Ascending aorta (tissue), 2 donors: ENCODE data around the gene ERVH48-1. TPM values are rescaled to one million over a fixed set of nuclear protein-coding genes. Genes with fewer than 3 reads are reported as not detected.
A peak's percentile ranks its signal among the peaks of the same experiment; 100 is the strongest.

Experiments
- DNase-seq, 2 donors: peaks; one replicate each; pipeline ENCODE4 v3.0.0-alpha.2; 2019; ENCODE audit warnings: low spot score in 2 of 2
- H3K27ac ChIP-seq, 2 donors: fragments of 200-600 bp; sonication (generic); one replicate each; pipeline ENCODE4 v1.5.1; 2016 to 2017; ENCODE audit warnings: mild to moderate bottlenecking in 1 of 2
- H3K27me3 ChIP-seq: fragments of 200-600 bp; sonication (generic); one replicate; pipeline ENCODE4 v1.5.1; 2017
- H3K36me3 ChIP-seq, 2 donors: fragments of 200-600 bp; sonication (generic); one replicate each; pipeline ENCODE4 v1.5.1; 2016
- H3K4me1 ChIP-seq, 2 donors: fragments of 200-600 bp; sonication (generic); one replicate each; pipeline ENCODE4 v1.5.1; 2016 to 2017; ENCODE audit warnings: mild to moderate bottlenecking in 1 of 2
- H3K4me3 ChIP-seq, 2 donors: fragments of 200-600 bp; sonication (generic); one replicate each; pipeline ENCODE4 v1.5.1; 2016 to 2017; ENCODE audit warnings: mild to moderate bottlenecking in 1 of 2
- H3K9me3 ChIP-seq, 2 donors: fragments of 200-600 bp; sonication (generic); one replicate each; pipeline ENCODE4 v1.5.1; 2016
- CTCF ChIP-seq, 3 experiments: fragments of 200-600 bp in 2 of 3; fragments of 450-650 bp in 1 of 3; sonication (generic) in 2 of 3; IDR thresholded peaks; one replicate each; pipeline ENCODE4 v1.5.1; 2016 to 2019; ENCODE audit warnings: antibody characterized with exemption in 3 of 3, mild to moderate bottlenecking in 1 of 3, moderate library complexity in 1 of 3
- intact Hi-C: fragments of 100-400 bp; cut with DNase I; formaldehyde crosslinking; loops from one replicate; pipeline ENCODE4 v1.15.1; 2023
- total RNA-seq: library from RNA; depleted of rRNA; stranded (reverse); fragments of >200 nt; gene quantifications from one replicate; pipeline ENCODE4 v1.1.0, GENCODE V29; 2016

Gene ERVH48-1
- not detected for total RNA-seq

GRCh38 chr21:42925114-42925926, at the start of gene ERVH48-1:
ERVH48-1 (minus strand) TSS chr21:42925630; CDS start chr21:42919006, 6,624 bp downstream.
- no peak for DNase-seq
- H3K27me3 ChIP-seq: no peaks in the 10 kb centered on the region
- H3K4me3 ChIP-seq: no peak within 1 kb of the TSS
- H3K27ac ChIP-seq: no peak within 1 kb of the TSS
- H3K36me3 ChIP-seq: no peaks in the 10 kb centered on the region
- intact Hi-C loops: no loop called here
- H3K4me1 ChIP-seq: no peaks in the 10 kb centered on the region
- TF ChIP-seq CTCF (IDR thresholded peaks at IDR 0.05): no peak
- no peaks in the 10 kb centered on the region for H3K9me3 ChIP-seq

GRCh38 chr21:42973991-42974831, 48.8 kb upstream of the ERVH48-1 start, which contains the start of gene PKNOX1:
PKNOX1 (plus strand) TSS chr21:42974562; CDS start chr21:43004382, 29,820 bp downstream.
- intact Hi-C loops: loop anchor here (1.0 to 5.0 kb wide), 6 partner anchors 37 to 1365 kb away; partner anchors contain the start of genes CFAP410, NDUFV3, RSPH1 and WDR4
- Histone ChIP-seq H3K4me1 (peaks cover 0 to 6% of the 10 kb centered on the region in 2 donors), H3K27me3 (no peaks in the 10 kb centered on the region), H3K27ac (peak within 1 kb of the TSS; percentile 96), H3K9me3 (no peaks in the 10 kb centered on the region), H3K4me3 (peak within 1 kb of the TSS; percentile 86 to 93), H3K36me3 (no peaks in the 10 kb centered on the region)
- DNase-seq: peak; percentile 95 to 99
- TF ChIP-seq CTCF (IDR thresholded peaks at IDR 0.05): peak in 1 of 3 experiments; percentile 43

- intact Hi-C loops: loop anchor here (5.0 kb wide), 3 partner anchors 36 to 476 kb away; partner anchors contain the start of gene RSPH1
- Histone ChIP-seq H3K27me3 (no peaks in the 10 kb centered on the region), H3K4me3 (peak overlapping the region; percentile 86 to 93), H3K9me3 (no peaks in the 10 kb centered on the region), H3K4me1 (peaks cover 0 to 6% of the 10 kb centered on the region in 2 donors), H3K36me3 (no peaks in the 10 kb centered on the region), H3K27ac (peak overlapping the region; percentile 77 to 83)
- no peak for DNase-seq
- no peak for TF ChIP-seq CTCF (IDR thresholded peaks at IDR 0.05)
Observed at GRCh38 chr21:42973309-42973990, 48.0 kb upstream of the ERVH48-1 start.

GRCh38 chr21:42971897-42972275, 46.5 kb upstream of the ERVH48-1 start:
- Histone ChIP-seq H3K4me3 (no peak overlapping the region), H3K36me3 (no peaks in the 10 kb centered on the region), H3K4me1 (peaks cover 0 to 6% of the 10 kb centered on the region in 2 donors), H3K27me3 (no peaks in the 10 kb centered on the region), H3K9me3 (no peaks in the 10 kb centered on the region), H3K27ac (no peak overlapping the region)
- no peak for TF ChIP-seq CTCF (IDR thresholded peaks at IDR 0.05)
- intact Hi-C loops: loop anchor here (5.0 kb wide), 3 partner anchors 35 to 475 kb away; partner anchors contain the start of gene RSPH1
- no peak for DNase-seq
